Sigmoid colon (tissue), 7 donors: ENCODE results near the gene CCNK. TPM values are rescaled to one million over a fixed set of nuclear protein-coding genes. Genes with fewer than 3 reads are reported as not detected.

ENCODE experiments used
- DNase-seq: peaks from one replicate; pipeline ENCODE4 v3.0.0-alpha.2; 2019
- H3K27ac ChIP-seq, 4 donors: fragments of 200-600 bp; sonication (generic); one replicate each; pipeline ENCODE4 v1.5.1; 2016 to 2019; ENCODE audit warnings: mild to moderate bottlenecking in 1 of 4
- H3K27me3 ChIP-seq, 3 donors: fragments of 200-600 bp; sonication (generic); one replicate each; pipeline ENCODE4 v1.5.1; 2019; ENCODE audit warnings: mild to moderate bottlenecking in 1 of 3
- H3K36me3 ChIP-seq, 4 donors: fragments of 200-600 bp; sonication (generic); one replicate each; pipeline ENCODE4 v1.5.1; 2016 to 2019
- H3K4me1 ChIP-seq, 4 donors: fragments of 200-600 bp; sonication (generic); one replicate each; pipeline ENCODE4 v1.5.1; 2017 to 2019
- H3K4me3 ChIP-seq, 4 donors: fragments of 200-600 bp; sonication (generic); one replicate each; pipeline ENCODE4 v1.5.1; 2017 to 2019; ENCODE audit warnings: mild to moderate bottlenecking in 2 of 4, moderate library complexity in 1 of 4
- H3K9me3 ChIP-seq, 4 donors: fragments of 200-600 bp in 3 of 4; sonication (generic) in 3 of 4; one replicate each; pipeline versions ENCODE4 v1.5.1 to v1.6.1; 2013 to 2019
- CTCF ChIP-seq, 4 experiments: fragments of 450-650 bp in 3 of 4; fragments of 200-600 bp in 1 of 4; IDR thresholded peaks; one replicate each; pipeline ENCODE4 v1.5.1; 2016 to 2019; ENCODE audit warnings: antibody characterized with exemption in 4 of 4, mild to moderate bottlenecking in 3 of 4, moderate library complexity in 2 of 4
- EP300 ChIP-seq, 4 donors: sonication (generic); formaldehyde crosslinking; IDR thresholded peaks; one replicate each; pipeline ENCODE4 v1.6.1; 2017; ENCODE audit warnings: antibody characterized with exemption in 4 of 4
- POLR2A ChIP-seq, 2 donors: fragments of 450-650 bp; IDR thresholded peaks; one replicate each; pipeline ENCODE4 v1.6.1; 2016; ENCODE audit warnings: antibody characterized with exemption in 2 of 2, mild to moderate bottlenecking in 2 of 2, moderate library complexity in 2 of 2
- POLR2AphosphoS5 ChIP-seq, 4 donors: sonication (generic); formaldehyde crosslinking; IDR thresholded peaks; one replicate each; pipeline ENCODE4 v1.6.1; 2017; ENCODE audit warnings: antibody characterized with exemption in 4 of 4
- WGBS, 2 donors: extraction: QIAGEN DNeasy Blood & Tissue Kit; methylation state at CpG; one replicate each; pipeline ENCODE4 v1.1.7; 2013; 5-methylcytosine and 5-hydroxymethylcytosine counted together
- intact Hi-C: fragments of 100-400 bp; cut with DNase I; formaldehyde crosslinking; loops from one replicate; pipeline ENCODE4 v1.15.1; 2023
- polyA plus RNA-seq, 3 donors: library from polyadenylated mRNA; stranded (reverse); fragments of 200-250 nt; gene quantifications; one replicate each; pipeline ENCODE4 v1.2.3, GENCODE V29; 2013
- total RNA-seq, 4 donors: library from RNA; depleted of rRNA; stranded (reverse); fragments of >200 nt; gene quantifications; one replicate each; pipeline ENCODE4 v1.1.0, GENCODE V29; 2016
- donor health status: healthy with polysubstance abuse.
- donor health status: Bipolar disorder and iron deficiency.
- donor health status: healthy.

CCNK gene
- total and polyA plus RNA-seq, 7 donors, result 13.2 to 25.9 (median 18.1) TPM

DNA sequence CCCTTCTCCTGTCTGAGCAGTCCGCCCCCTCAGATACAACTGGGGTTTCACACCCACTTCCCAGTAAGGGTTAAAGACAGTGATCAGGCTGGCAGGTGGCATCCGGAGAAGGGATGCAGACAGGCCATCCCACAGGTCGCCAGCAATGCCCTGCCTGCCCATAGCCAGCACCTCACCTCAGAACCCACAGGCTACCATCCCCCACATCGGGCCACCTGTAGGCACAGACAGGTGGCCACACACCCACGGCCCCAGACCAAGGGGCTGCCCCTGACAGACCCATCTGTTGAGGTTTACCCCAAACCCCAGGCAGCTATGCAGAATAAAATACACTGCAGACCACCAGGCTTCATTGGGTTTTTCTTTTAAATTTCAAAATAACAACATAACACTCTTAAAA lies 57.5 kb downstream of the CCNK start:
- peak overlapping the region; percentile 74 to 94 (median 87) for H3K27ac ChIP-seq

DNA sequence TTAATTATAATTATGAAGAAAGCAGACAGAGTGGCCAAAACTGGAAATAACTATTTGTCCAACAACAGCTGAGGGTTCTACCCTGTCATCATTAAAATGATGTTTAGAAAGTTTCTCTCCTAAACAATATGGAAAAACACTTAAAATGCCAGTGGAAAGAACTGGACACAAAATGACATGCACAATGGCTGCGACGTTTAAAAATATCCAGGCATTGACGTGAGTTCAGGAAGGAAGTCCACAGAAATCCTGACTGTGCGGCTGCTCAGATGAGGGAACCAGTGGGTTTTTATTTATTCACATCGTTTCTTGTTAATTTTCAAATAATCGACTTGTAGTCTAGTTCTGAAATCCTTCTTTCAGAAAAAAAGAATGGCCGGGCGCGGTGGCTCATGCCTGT lies 58.3 kb downstream of the CCNK start:
- Histone ChIP-seq H3K4me1 (peaks cover 0 to 96% (median 88%) of the 10 kb centered on the region in 4 donors), H3K36me3 (no peaks in the 10 kb centered on the region), H3K9me3 (no peaks in the 10 kb centered on the region), H3K4me3 (no peak overlapping the region), H3K27ac (peak overlapping the region; percentile 74 to 94 (median 87)), H3K27me3 (no peaks in the 10 kb centered on the region)
- no peak for DNase-seq
- TF ChIP-seq POLR2A (IDR thresholded peaks at IDR 0.05) (no peak), POLR2AphosphoS5 (IDR thresholded peaks at IDR 0.05) (peak in 1 of 4 donors; percentile 31)
- WGBS, 2 donors, result 60 to 79% methylated on average over 9 of the region's 9 CpGs
- intact Hi-C loops, result loop anchor here (5.0 kb wide), 1 partner anchor 63 kb away; the partner anchor contains the start of gene CCDC85C

More for the DNA sequence above, 57.5 kb downstream of the CCNK start:
- Histone ChIP-seq H3K4me1 (peaks cover 0 to 97% (median 90%) of the 10 kb centered on the region in 4 donors), H3K36me3 (peaks cover 0 to under 1% (median 0%) of the 10 kb centered on the region in 4 donors), H3K27me3 (no peaks in the 10 kb centered on the region), H3K9me3 (no peaks in the 10 kb centered on the region), H3K4me3 (no peak overlapping the region)
- intact Hi-C loops, result loop anchor here (5.0 kb wide), 1 partner anchor 64 kb away; the partner anchor contains the start of gene CCDC85C
- no peak for DNase-seq
- TF ChIP-seq CTCF (IDR thresholded peaks at IDR 0.05) (no peak), POLR2AphosphoS5 (IDR thresholded peaks at IDR 0.05) (no peak), POLR2A (IDR thresholded peaks at IDR 0.05) (no peak), EP300 (IDR thresholded peaks at IDR 0.05) (no peak)
- 63 to 68% methylated on average over 5 of the region's 5 CpGs for WGBS, 2 donors

- Histone ChIP-seq H3K9me3 (no peaks in the 10 kb centered on the region), H3K4me1 (peaks cover 0 to 96% (median 88%) of the 10 kb centered on the region in 4 donors), H3K4me3 (no peak overlapping the region), H3K36me3 (no peaks in the 10 kb centered on the region), H3K27me3 (no peaks in the 10 kb centered on the region), H3K27ac (peak overlapping the region; percentile 74 to 94 (median 87))
- WGBS, 2 donors, result 76 to 81% methylated on average over 15 of the region's 15 CpGs
- intact Hi-C loops, result no loop called here
- TF ChIP-seq POLR2AphosphoS5 (IDR thresholded peaks at IDR 0.05), result no peak
- no peak for TF ChIP-seq CTCF (IDR thresholded peaks at IDR 0.05)
- no peak for TF ChIP-seq POLR2A (IDR thresholded peaks at IDR 0.05)
- no peak for TF ChIP-seq EP300 (IDR thresholded peaks at IDR 0.05)
- no peak for DNase-seq
Measured at GRCh38 chr14:99540196-99541032, 59.2 kb downstream of the CCNK start.

- peak overlapping the region in 3 of 4 donors; percentile 83 to 94 (median 91) for H3K27ac ChIP-seq
- H3K4me3 ChIP-seq, result no peak overlapping the region
- no peaks in the 10 kb centered on the region for H3K27me3 ChIP-seq
- H3K4me1 ChIP-seq, result peaks cover 0 to 96% (median 89%) of the 10 kb centered on the region in 4 donors
- H3K9me3 ChIP-seq, result no peaks in the 10 kb centered on the region
- no peaks in the 10 kb centered on the region for H3K36me3 ChIP-seq
- no peak for TF ChIP-seq EP300 (IDR thresholded peaks at IDR 0.05)
- no peak for TF ChIP-seq CTCF (IDR thresholded peaks at IDR 0.05)
- TF ChIP-seq POLR2A (IDR thresholded peaks at IDR 0.05), result no peak
- TF ChIP-seq POLR2AphosphoS5 (IDR thresholded peaks at IDR 0.05), result no peak
- WGBS, 2 donors, result 76 to 86% methylated on average over 10 of the region's 10 CpGs
- DNase-seq, result no peak
- intact Hi-C loops, result no loop called here
Measured at GRCh38 chr14:99541211-99541610, 60.0 kb downstream of the CCNK start.

DNA sequence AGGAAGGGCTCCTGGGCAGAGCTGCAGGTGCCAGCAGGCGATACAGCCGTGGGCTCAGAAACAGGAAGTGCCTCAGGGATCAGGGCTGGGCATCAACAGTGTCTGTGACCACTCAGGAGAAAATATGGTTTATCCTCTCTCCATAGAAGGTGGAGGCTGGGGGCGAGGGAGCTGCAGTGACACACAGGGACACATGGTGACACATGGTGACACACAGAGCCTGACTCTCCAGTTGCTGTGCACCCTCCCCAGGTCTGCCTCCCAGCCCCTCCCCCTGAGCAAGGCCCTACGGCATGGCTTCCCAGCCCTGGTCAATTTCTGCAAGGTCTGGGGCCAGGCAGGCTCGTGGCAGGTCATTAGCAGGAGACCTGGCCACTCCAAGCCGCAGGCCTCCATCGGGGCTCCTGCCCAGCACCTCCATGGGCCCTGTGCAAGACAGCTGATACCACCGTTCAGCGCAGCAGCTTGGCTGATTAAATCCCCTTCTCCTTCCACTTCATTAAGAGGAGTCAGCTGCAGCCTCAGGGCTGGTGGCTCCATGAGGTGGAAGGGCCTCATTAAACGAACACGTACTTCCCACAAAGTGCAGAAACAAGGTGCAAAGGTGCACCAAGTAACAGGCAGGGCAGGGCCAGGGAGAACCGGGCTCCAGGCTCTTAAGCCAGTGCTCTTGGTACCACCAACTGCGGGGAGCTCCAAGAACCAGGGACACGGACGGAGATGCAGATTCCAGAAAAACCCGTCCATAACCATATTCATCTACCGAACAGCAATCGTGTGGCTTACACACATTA lies 60.7 kb downstream of the CCNK start:
- H3K27ac ChIP-seq, result peak overlapping the region in 3 of 4 donors; percentile 83 to 94 (median 91)
- no peaks in the 10 kb centered on the region for H3K36me3 ChIP-seq
- no peaks in the 10 kb centered on the region for H3K27me3 ChIP-seq
- H3K4me1 ChIP-seq, result peaks cover 0 to 96% (median 89%) of the 10 kb centered on the region in 4 donors
- 79 to 82% methylated on average over 18 of the region's 18 CpGs for WGBS, 2 donors
- no peak overlapping the region for H3K4me3 ChIP-seq
- intact Hi-C loops, result no loop called here
- TF ChIP-seq EP300 (IDR thresholded peaks at IDR 0.05) (no peak), POLR2A (IDR thresholded peaks at IDR 0.05) (no peak), CTCF (IDR thresholded peaks at IDR 0.05) (no peak), POLR2AphosphoS5 (IDR thresholded peaks at IDR 0.05) (no peak)
- DNase-seq, result no peak
- no peaks in the 10 kb centered on the region for H3K9me3 ChIP-seq
